ENCODE measurements around the gene CT47A1. TPM values are rescaled to one million over a fixed set of nuclear protein-coding genes. Genes with fewer than 3 reads are reported as not detected.

CT47A1 gene
- total and polyA plus RNA-seq, 2 of the 4 experiments (the other 2 are of a cell fraction), result not detected

DNA sequence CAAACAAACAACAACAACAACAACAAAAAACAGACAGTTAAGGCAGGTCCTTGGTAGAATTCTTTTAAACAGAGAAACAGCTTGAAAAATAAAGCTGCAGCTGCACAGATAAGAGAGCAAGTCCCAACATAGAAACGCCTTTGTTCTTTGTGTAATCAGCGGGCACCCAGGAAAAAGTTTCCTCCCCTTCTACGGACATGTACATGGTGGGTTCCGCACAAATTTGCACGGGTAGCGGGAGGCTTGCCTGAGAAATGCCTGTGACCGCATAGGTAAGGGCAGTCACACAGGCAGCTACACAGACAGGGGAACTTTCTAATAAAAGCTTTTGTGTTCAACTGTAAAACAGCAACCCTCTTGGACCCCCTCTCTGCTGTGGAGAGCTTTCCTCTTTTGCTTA lies 25.7 kb upstream of the CT47A1 start:
- BruUV-seq (replicated peaks), result no TSS peak
- Histone ChIP-seq H2AK9ac (replicated peaks; ENCODE audit: low read depth, low read length, poor library complexity) (no peak overlapping the region), H3K27me3 (ENCODE audit: control insufficient read depth, insufficient read depth, low read length) (no peaks in the 10 kb centered on the region), H3K4me2 (ENCODE audit: low read depth, low read length) (no peak overlapping the region), H4K20me1 (ENCODE audit: insufficient read depth, low read length) (no peaks in the 10 kb centered on the region), H2BK15ac (ENCODE audit: low read depth, low read length) (no peak overlapping the region), H3K23ac (ENCODE audit: low read depth, low read length) (no peak overlapping the region), H4K5ac (ENCODE audit: low read depth, low read length) (no peak overlapping the region), H3K9ac (ENCODE audit: low read depth, low read length) (no peak overlapping the region), H2AFZ (replicated peaks; ENCODE audit: low read length, poor library complexity) (no peak overlapping the region), H4K91ac (ENCODE audit: insufficient read depth, low read depth, low read length) (no peak overlapping the region), H3K4ac (ENCODE audit: low read depth, low read length) (no peak overlapping the region), H2BK20ac (ENCODE audit: low read depth, low read length) (no peak overlapping the region), H4K8ac (ENCODE audit: low read depth in 2 of 2, low read length in 2 of 2) (no peak overlapping the region), H3K9me3 (ENCODE audit: control insufficient read depth, insufficient read depth, low read length) (peaks cover 2% of the 10 kb centered on the region; the same call in 1 of the 2 replicates), H3K4me3 (ENCODE audit: insufficient read depth, low read depth, low read length) (no peak overlapping the region), H2AK5ac (ENCODE audit: low read depth, low read length) (no peak overlapping the region), H3K9me1 (ENCODE audit: insufficient read depth, low read length) (no peaks in the 10 kb centered on the region), H3K27ac (ENCODE audit: insufficient read depth, low read length) (no peak overlapping the region), H3K18ac (ENCODE audit: low read depth, low read length) (no peak overlapping the region), H3K56ac (ENCODE audit: extremely low read depth, insufficient read depth, low read length) (no peak overlapping the region), H2BK5ac (ENCODE audit: low read depth, low read length, poor library complexity, severe bottlenecking) (no peak overlapping the region), H2BK120ac (ENCODE audit: low read depth, low read length) (no peak overlapping the region), H3K36me3 (ENCODE audit: control insufficient read depth, insufficient read depth, low read length) (no peaks in the 10 kb centered on the region), H3K4me1 (ENCODE audit: control insufficient read depth, insufficient read depth, low read length) (no peaks in the 10 kb centered on the region), H3K79me1 (ENCODE audit: low read depth in 1 of 2, low read length in 2 of 2) (no peaks in the 10 kb centered on the region), H3K14ac (replicated peaks; ENCODE audit: low read depth, low read length) (no peak overlapping the region)
- dilution Hi-C loops (cut with HindIII; ENCODE audit: low sequenced_read_pairs, unreplicated experiment), result no loop called here
- TF ChIP-seq POLR2A (IDR thresholded peaks at IDR 0.05; ENCODE audit: low read depth, low read length) (no peak), FOS (IDR thresholded peaks at IDR 0.05; ENCODE audit: low read depth, low read length) (no peak), RAD21 (IDR thresholded peaks at IDR 0.05; ENCODE audit: low read length) (no peak), CEBPB (IDR thresholded peaks at IDR 0.05; ENCODE audit: low read depth, low read length) (no peak), SMC3 (IDR thresholded peaks at IDR 0.05; ENCODE audit: low read depth, low read length) (no peak), BHLHE40 (IDR thresholded peaks at IDR 0.05; ENCODE audit: low read depth, low read length) (no peak), CHD1 (IDR thresholded peaks at IDR 0.05; ENCODE audit: low read depth, low read length) (no peak), MAFK (IDR thresholded peaks at IDR 0.05; ENCODE audit: low read depth, low read length) (no peak), RFX5 (IDR thresholded peaks at IDR 0.05; ENCODE audit: low read depth, low read length) (no peak), NFE2L2 (IDR thresholded peaks at IDR 0.05; ENCODE audit: low read depth, low read length) (no peak), MAZ (IDR thresholded peaks at IDR 0.05; ENCODE audit: borderline replicate concordance, low read depth, low read length) (no peak), RCOR1 (IDR thresholded peaks at IDR 0.05; ENCODE audit: insufficient replicate concordance, low read length) (no peak), MXI1 (IDR thresholded peaks at IDR 0.05; ENCODE audit: borderline replicate concordance, low read depth, low read length) (no peak)
- TF ChIP-seq, protein P1, sequence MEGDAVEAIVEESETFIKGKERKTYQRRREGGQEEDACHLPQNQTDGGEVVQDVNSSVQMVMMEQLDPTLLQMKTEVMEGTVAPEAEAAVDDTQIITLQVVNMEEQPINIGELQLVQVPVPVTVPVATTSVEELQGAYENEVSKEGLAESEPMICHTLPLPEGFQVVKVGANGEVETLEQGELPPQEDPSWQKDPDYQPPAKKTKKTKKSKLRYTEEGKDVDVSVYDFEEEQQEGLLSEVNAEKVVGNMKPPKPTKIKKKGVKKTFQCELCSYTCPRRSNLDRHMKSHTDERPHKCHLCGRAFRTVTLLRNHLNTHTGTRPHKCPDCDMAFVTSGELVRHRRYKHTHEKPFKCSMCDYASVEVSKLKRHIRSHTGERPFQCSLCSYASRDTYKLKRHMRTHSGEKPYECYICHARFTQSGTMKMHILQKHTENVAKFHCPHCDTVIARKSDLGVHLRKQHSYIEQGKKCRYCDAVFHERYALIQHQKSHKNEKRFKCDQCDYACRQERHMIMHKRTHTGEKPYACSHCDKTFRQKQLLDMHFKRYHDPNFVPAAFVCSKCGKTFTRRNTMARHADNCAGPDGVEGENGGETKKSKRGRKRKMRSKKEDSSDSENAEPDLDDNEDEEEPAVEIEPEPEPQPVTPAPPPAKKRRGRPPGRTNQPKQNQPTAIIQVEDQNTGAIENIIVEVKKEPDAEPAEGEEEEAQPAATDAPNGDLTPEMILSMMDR (conservative IDR thresholded peaks at IDR 0.05; ENCODE audit: low read depth, low read length), result no peak
- TF ChIP-seq, protein P2, sequence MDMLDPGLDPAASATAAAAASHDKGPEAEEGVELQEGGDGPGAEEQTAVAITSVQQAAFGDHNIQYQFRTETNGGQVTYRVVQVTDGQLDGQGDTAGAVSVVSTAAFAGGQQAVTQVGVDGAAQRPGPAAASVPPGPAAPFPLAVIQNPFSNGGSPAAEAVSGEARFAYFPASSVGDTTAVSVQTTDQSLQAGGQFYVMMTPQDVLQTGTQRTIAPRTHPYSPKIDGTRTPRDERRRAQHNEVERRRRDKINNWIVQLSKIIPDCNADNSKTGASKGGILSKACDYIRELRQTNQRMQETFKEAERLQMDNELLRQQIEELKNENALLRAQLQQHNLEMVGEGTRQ (IDR thresholded peaks at IDR 0.05; ENCODE audit: low read depth, low read length), result no peak
- TF ChIP-seq, protein P3, sequence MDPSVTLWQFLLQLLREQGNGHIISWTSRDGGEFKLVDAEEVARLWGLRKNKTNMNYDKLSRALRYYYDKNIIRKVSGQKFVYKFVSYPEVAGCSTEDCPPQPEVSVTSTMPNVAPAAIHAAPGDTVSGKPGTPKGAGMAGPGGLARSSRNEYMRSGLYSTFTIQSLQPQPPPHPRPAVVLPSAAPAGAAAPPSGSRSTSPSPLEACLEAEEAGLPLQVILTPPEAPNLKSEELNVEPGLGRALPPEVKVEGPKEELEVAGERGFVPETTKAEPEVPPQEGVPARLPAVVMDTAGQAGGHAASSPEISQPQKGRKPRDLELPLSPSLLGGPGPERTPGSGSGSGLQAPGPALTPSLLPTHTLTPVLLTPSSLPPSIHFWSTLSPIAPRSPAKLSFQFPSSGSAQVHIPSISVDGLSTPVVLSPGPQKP (IDR thresholded peaks at IDR 0.05; ENCODE audit: borderline replicate concordance, low read depth, low read length), result no peak
- POLR2A ChIA-PET (ENCODE audit: unreplicated experiment), result no interaction called here
- intact Hi-C loops (cut with micrococcal nuclease), result no loop called here
- in situ Hi-C loops (cut with MboI; ENCODE audit: low sequenced_read_pairs), result no loop called here
- DNase-seq (no peak), ATAC-seq (ENCODE audit: low read depth) (no peak)
- WGBS, 2 experiments (ENCODE audit: extremely low coverage in 2 of 2, insufficient read length in 1 of 2), result 30% methylated on average over 2 of the region's 7 CpGs; no CpG with 5 or more reads in 1 of the 2 experiments
- CTCF ChIA-PET, result no interaction called here

Measured in IMR-90 (cell line).